GM21737 (cell line): ENCODE results near the gene FCER1A.

Source experiments
- ATAC-seq: cut with Tn5 transposase; IDR thresholded peaks from one replicate; pipeline ENCODE4 v1.9.1; 2021; ENCODE audit warnings: mild to moderate bottlenecking, moderate library complexity; ENCODE audit not compliant: unreplicated experiment

The FCER1A gene

GRCh38 chr1:159302095-159302494 is at the start of gene FCER1A:
TSS of gene FCER1A (plus strand) at chr1:159302336. CDS start at chr1:159302365, 29 bp downstream.
- ATAC-seq = no peak

DNA sequence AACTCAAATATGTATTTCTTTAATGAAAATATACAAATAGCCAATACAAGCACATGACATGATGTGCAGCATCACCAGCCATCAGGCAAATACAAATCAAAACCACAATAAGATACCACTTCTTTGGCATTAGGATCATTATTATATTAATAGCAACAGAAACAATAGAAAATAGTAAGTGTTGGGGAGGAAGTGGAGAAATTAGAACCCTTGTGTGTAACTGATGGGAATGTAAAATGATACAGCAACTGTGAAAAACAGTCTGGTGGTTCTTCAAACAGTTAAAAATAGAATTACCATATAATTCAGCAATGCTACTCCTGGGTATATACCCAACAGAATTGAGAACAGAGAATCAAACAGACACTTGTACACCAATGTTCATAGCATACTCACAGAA is 40.8 kb upstream of the FCER1A start:
- no peak for ATAC-seq

DNA sequence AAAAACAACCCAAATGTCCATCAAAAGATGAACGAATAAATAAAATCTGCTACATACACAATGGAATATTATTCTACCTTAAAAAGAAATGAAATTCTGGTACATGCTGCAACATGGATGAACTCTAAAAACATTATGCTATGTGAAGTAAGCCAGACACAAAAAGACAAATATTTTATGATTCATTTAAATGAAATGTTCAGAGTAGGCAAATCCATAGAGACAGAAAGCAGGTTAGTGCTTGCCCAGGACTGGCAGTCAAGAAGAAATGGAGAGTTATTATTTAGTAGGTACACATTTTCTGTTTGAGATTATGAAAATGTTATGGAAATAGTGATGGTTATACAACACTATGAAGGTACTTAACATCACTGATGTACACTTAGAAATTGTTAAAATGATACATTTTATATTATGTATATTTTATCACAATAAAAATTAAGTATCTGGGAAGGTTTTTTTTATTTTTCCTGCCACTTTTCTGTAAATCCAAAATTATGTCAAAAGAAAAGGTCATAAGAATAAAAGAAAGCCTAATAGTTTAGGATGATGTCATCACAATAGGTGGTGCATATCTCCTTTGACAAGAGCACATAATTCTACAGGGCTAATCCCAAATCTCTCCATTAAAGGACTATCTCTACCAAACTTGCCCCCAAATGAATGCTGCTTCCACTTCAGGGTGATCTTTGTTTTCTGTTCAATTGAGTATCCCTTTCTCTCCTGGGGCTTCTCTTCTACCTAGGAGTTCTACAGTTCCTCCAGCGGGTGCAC is 40.2 kb upstream of the FCER1A start:
- no peak for ATAC-seq

GRCh38 chr1:159266832-159267231 is 35.3 kb upstream of the FCER1A start:
- no peak for ATAC-seq

DNA sequence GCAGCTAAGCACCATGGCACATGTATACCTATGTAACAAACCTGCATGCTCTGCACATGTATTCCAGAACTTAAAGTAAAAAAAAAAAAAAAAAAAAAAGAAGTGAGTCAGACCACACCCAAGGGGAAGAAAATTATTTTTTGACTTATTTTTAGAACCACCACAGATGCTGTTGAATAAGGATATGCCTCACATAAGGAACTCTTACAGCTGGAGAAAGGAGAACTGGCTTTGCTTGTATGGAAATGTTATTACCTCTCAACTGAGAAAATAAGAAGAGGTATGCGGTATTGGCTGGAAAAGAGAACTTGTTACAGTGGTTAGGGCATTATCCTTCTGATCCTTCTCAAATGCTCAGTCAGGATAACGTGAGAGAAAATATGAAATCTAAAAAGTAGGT is 27.5 kb upstream of the FCER1A start:
- no peak for ATAC-seq

GRCh38 chr1:159275891-159276290 is 26.2 kb upstream of the FCER1A start:
- no peak for ATAC-seq

DNA sequence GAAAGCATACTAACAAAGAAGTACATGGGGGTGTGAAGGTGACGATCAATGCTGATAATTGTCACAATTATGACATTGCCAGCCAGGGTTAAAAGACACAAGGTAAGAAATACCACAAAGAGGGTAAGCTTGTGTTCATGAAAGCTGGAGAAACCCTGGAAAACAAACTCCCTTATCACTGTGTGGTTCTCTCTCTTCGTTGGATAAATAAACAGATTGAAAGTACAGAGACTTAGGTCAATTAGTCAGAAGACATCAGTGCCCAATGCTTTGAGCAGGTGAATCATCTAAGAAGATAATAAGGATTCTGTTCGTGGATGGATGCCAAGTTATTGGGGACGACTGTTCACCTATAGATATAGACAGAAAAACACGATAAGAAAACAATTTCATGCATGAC is 22.4 kb upstream of the FCER1A start:
- ATAC-seq = no peak

DNA sequence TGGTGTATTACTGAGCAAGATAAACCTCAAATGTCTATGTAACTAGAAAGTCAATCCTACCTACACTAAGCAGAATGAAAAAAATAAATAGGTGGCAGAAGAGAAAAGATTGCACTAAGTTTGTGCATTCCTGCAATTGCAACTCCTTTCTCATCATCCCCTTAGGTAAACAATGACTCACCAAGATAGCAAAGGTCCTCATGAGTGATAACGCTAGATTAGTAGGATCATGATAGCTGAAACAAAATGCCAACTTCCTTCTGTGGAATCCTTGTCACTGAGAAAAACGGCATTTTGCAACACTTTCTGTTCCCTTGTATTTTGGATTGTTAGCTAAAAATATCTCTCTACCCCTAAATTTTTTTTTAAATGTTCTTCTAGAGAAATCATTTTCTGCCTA is 20.0 kb upstream of the FCER1A start:
- ATAC-seq = no peak

DNA sequence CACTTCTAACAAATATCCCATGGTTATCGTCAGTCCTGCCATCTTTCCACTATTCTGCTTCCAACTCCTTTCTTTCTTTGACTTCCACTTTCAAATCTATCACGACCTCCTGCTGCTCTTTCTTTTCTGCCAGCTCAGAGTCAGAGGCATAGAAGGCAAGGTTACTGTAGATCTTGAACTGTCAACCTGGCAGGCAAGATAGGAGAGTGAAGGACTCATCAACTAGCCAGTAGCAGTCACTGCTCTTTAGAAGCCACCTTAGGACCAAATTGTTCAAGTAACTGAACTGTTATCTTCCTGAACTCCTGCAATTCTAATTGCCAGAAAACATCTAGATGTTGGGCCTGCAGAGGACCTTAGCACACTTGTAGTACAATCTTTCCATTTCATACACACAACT is 13.1 kb upstream of the FCER1A start:
- no peak for ATAC-seq

DNA sequence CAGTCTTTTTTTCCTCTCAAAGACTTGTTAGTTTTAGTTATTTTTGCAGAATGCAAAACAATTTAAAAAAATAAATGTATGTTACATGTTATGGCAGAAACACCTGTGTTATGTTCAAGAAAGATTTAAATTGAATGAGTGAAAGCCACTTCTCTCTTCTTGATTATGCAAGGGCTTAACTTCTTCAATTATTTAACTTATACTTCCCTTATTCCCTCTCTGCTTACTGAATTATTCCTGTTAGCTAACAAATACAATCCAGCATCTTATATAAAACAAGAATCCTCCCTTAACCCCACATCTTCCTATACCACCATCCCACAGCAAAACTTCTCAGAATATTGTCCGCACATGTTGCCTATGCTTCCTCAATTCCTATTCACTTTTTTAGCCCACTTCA is 10.7 kb upstream of the FCER1A start:
- ATAC-seq = no peak

DNA sequence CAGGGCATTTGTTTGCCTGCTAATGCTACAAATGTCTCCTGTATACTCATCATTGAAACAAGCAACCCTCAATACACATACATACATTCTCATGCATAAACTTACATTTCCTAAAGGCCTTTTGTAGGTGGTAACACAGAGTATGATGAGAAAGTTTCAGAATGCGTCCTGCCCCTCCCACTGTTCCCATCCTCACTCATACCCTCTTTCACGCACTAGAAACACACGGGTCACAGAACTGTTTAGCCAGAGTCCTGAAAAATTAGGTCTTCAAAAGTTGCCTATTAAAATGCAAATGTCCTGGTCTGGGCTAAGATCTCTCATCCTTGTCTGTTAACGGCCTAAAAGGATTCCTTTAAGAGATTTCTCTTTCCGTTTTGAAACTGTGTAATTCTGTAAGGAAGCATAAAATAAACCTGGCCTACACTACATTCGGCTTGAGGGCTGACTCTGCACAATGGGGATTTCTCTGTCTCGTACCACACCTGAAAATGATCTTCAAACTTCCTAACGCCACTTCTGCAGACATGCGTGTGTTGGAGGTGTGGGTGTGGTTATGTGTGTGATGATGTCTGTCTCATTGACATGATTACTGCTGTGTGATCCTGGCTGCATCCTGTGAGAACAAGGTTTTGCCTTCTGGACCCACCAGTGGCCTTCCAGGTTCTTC is 5.3 kb upstream of the FCER1A start:
- no peak for ATAC-seq

DNA sequence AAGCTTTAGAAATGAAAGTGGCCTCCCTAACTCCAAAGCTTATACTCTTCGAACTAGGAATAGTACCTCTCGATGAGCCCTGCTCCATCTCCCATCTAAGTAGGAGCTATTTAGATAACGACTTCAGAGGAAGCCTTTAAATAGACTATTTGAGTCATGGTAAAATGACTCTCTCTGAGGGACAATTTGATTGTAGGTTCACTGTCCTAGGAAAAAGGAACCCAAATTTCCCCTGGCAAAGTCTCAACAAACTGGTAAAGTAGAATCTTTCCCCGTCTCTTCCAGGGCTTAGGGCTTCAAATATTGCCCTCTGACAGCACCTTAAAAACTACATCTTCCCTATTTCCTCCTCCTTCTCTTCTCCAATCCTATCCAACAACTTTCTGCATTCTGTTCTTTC is 2.0 kb upstream of the FCER1A start:
- ATAC-seq = no peak

DNA sequence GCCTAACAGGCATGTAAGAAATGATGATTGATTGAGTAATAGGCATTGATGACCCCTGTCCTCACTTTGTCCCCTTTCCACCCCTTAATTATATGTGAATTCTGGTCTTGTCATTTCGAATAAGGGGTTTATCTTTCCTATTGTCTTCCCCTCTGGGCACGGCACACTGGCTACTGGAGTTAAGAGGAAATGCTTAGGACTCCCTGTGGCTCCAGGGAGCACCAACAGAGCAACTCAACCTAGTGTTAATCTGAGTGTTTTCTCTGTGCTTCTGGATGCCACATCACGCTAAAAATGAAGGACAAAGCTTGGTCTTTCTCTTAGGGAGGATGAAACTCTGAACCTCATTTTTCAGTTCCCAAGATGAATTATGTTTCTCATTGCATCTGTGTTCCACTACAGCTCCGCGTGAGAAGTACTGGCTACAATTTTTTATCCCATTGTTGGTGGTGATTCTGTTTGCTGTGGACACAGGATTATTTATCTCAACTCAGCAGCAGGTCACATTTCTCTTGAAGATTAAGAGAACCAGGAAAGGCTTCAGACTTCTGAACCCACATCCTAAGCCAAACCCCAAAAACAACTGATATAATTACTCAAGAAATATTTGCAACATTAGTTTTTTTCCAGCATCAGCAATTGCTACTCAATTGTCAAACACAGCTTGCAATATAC is 5.3 kb downstream of the FCER1A start:
- ATAC-seq = no peak

DNA sequence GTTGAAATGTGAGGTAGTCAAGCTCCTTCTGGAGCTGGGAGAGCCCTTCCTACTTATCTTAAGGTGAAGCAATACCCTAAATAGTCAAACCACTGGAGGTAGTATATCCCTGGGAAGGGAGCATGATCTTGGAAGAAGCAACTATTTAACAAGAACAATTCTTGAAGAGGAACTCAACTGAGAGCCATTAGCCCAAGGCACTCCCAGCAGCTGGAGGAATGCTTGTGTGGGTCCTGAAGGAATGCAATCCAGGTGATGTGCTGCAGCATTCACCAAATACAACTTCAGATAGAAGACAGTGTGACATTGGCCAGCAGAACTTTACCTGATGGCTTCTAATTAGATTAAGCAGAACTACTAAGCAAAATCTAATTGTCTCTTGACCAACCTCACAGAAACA is 9.5 kb downstream of the FCER1A start:
- no peak for ATAC-seq

GRCh38 chr1:159315381-159315780 is 13.2 kb downstream of the FCER1A start:
- no peak for ATAC-seq

GRCh38 chr1:159318784-159319551 is 16.8 kb downstream of the FCER1A start:
- no peak for ATAC-seq

DNA sequence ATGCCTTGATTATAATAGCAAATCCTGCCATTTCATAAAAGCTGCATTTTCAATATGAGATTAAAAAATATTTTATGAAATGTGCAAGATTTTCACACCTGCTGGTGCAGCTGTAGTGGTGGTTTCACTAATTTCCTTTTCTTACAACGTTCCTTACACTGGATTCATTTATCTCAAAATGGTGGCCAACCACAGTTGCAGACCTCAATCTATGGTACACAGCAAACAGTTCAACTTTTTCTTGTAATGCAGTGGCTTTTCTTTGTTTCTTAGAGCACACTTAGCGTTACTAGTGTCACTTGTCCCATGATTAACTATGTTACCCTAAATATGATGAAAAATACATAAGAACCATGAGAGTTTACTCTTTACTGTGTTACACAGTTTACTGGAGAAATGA is 32.7 kb downstream of the FCER1A start:
- ATAC-seq = no peak

GRCh38 chr1:159338018-159338417 is 35.9 kb downstream of the FCER1A start:
- ATAC-seq = no peak

DNA sequence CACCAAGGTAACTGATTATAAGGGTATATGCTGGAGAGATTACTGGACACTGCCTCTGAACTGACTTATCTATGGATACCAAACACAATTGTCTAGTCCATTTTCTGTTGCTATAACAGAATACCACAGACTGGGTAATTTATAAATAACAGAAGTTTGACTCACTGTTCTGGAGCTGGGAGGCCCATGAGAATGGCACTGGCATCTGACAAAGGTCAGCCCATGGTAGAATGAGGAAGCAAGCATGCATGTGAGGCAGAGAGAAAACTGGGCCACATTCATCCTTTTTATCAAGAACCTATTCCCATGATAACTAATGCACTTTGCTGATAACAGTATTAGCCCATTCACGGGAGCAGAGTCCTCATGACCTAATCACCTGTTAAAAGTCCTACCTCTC is 37.4 kb downstream of the FCER1A start:
- ATAC-seq = no peak

- no peak for ATAC-seq
Measured at GRCh38 chr1:159341736-159342135, 39.6 kb downstream of the FCER1A start.

DNA sequence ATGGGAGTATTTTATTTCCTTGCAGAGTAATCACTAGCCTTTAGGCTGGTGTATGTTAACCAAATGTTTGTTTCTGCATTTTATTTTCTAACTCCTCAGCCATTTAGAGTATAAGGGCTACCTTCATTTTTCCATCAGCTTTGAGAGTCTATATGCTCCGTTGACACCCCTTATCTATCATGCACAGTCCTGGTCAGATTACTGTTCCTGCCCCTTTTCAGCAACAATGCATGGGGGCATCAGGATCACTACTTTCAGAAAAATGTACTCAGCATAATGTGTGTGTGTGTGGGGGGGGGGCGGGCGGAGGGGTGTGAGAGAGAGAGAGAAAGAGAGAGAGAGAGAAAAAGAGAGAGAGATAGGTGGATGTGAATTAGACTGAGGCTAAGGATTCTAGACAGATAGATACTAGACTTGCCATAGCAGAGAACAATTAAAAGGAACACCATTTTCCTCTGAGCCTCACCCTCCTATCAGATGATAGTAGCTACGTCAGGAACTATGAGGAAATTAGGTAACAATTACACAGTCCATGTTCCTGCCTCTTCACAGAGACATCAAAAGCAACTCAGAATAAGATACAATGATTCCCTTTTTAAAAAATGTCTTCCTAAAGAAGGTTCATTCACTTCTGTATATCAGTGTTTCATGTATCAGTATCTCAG is 40.8 kb downstream of the FCER1A start:
- no peak for ATAC-seq
